IMR-90 (cell line): ENCODE measurements around the gene FNBP1. TPM values are rescaled to one million over a fixed set of nuclear protein-coding genes. Genes with fewer than 3 reads are reported as not detected.

Source experiments
- ATAC-seq: fragments of 200-7000 bp; cut with Tn5 transposase; 2 replicates; pipeline ENCODE4 v1.9.1; 2020; ENCODE audit warnings: low read depth, mild to moderate bottlenecking, moderate library complexity
- BruUV-seq: library from RNA; stranded (reverse); fragments of 400-500 nt; replicated peaks from 2 replicates; lab custom pipeline; 2021; lab: Mats Ljungman, UMichigan
- CTCF ChIA-PET: fragments of 300-600 bp; formaldehyde crosslinking; extraction: SDS; loops from one replicate; lab custom pipeline; 2021; ENCODE audit warnings: antibody characterized with exemption; lab: Yijun Ruan, JAX
- POLR2A ChIA-PET: fragments of 300-600 bp; sonication (Branson Sonifier 250); formaldehyde crosslinking; loops from one replicate; lab custom pipeline; 2022; ENCODE audit warnings: antibody characterized with exemption; ENCODE audit not compliant: unreplicated experiment; lab: Charles Lee
- DNase-seq: peaks from one replicate; pipeline ENCODE4 v3.0.0; 2013
- H2AFZ ChIP-seq: replicated peaks from 2 replicates; pipeline ENCODE3; 2013; ENCODE audit warnings: low read length, mild to moderate bottlenecking; ENCODE audit not compliant: poor library complexity
- H2AK5ac ChIP-seq: 2 replicates; pipeline ENCODE4 v1.6.1; 2013; ENCODE audit warnings: low read depth, low read length, inconsistent platforms
- H2AK9ac ChIP-seq: replicated peaks from 2 replicates; pipeline ENCODE3; 2013; ENCODE audit warnings: mild to moderate bottlenecking, low read depth, low read length, moderate library complexity; ENCODE audit not compliant: poor library complexity
- H2BK120ac ChIP-seq: 2 replicates; pipeline ENCODE4 v1.6.1; 2013; ENCODE audit warnings: low read depth, low read length, inconsistent platforms
- H2BK15ac ChIP-seq: 3 replicates; pipeline ENCODE4 v1.6.1; 2013; ENCODE audit warnings: low read depth, low read length, inconsistent platforms
- H2BK20ac ChIP-seq: 2 replicates; pipeline ENCODE4 v1.6.1; 2013; ENCODE audit warnings: low read depth, mild to moderate bottlenecking, inconsistent platforms, low read length, moderate library complexity
- H2BK5ac ChIP-seq: 2 replicates; pipeline ENCODE4 v1.6.1; 2013; ENCODE audit warnings: mild to moderate bottlenecking, low read depth, low read length, inconsistent platforms; ENCODE audit not compliant: poor library complexity, severe bottlenecking
- H3K14ac ChIP-seq: replicated peaks from 2 replicates; pipeline ENCODE4 v1.6.1; 2013; ENCODE audit warnings: low read depth, low read length, inconsistent platforms
- H3K18ac ChIP-seq: 2 replicates; pipeline ENCODE4 v1.6.1; 2013; ENCODE audit warnings: low read depth, low read length, control low read depth
- H3K23ac ChIP-seq: 2 replicates; pipeline ENCODE4 v1.6.1; 2013; ENCODE audit warnings: low read depth, low read length, inconsistent platforms
- H3K27ac ChIP-seq: 2 replicates; pipeline ENCODE4 v1.5.1; 2013; ENCODE audit warnings: mild to moderate bottlenecking, control low read depth, low read length; ENCODE audit not compliant: insufficient read depth
- H3K27me3 ChIP-seq: 2 replicates; pipeline ENCODE4 v1.6.1; 2013; ENCODE audit warnings: low read length; ENCODE audit not compliant: control insufficient read depth, insufficient read depth
- H3K36me3 ChIP-seq: 2 replicates; pipeline ENCODE4 v1.6.1; 2013; ENCODE audit warnings: low read length, mixed read lengths; ENCODE audit not compliant: control insufficient read depth, insufficient read depth
- H3K4ac ChIP-seq: 2 replicates; pipeline ENCODE4 v1.6.1; 2013; ENCODE audit warnings: low read depth, low read length, inconsistent platforms
- H3K4me1 ChIP-seq: 2 replicates; pipeline ENCODE4 v1.6.1; 2013; ENCODE audit warnings: low read length, mixed read lengths; ENCODE audit not compliant: control insufficient read depth, insufficient read depth
- H3K4me2 ChIP-seq: 2 replicates; pipeline ENCODE4 v1.6.1; 2013; ENCODE audit warnings: low read depth, mild to moderate bottlenecking, control low read depth, low read length, moderate library complexity
- H3K4me3 ChIP-seq: 2 replicates; pipeline ENCODE4 v1.5.1; 2013; ENCODE audit warnings: low read depth, mild to moderate bottlenecking, control low read depth, low read length, moderate library complexity; ENCODE audit not compliant: insufficient read depth
- H3K56ac ChIP-seq: 2 replicates; pipeline ENCODE4 v1.6.1; 2013; ENCODE audit warnings: low read length, inconsistent platforms; ENCODE audit not compliant: insufficient read depth; ENCODE audit errors: extremely low read depth
- H3K79me1 ChIP-seq, 2 experiments: 2 replicates each; pipeline ENCODE4 v1.6.1; 2013; ENCODE audit warnings: low read length in 2 of 2, inconsistent platforms in 1 of 2, low read depth in 1 of 2
- H3K9ac ChIP-seq: 2 replicates; pipeline ENCODE4 v1.6.1; 2013; ENCODE audit warnings: low read depth, low read length, control low read depth
- H3K9me1 ChIP-seq: 2 replicates; pipeline ENCODE4 v1.6.1; 2013; ENCODE audit warnings: low read length, inconsistent platforms; ENCODE audit not compliant: insufficient read depth
- H3K9me3 ChIP-seq: 2 replicates; pipeline ENCODE4 v1.6.1; 2013; ENCODE audit warnings: low read length; ENCODE audit not compliant: control insufficient read depth, insufficient read depth
- H4K20me1 ChIP-seq: 2 replicates; pipeline ENCODE4 v1.6.1; 2013; ENCODE audit warnings: low read length, inconsistent platforms; ENCODE audit not compliant: insufficient read depth
- H4K5ac ChIP-seq: 2 replicates; pipeline ENCODE4 v1.6.1; 2013; ENCODE audit warnings: mild to moderate bottlenecking, low read depth, low read length, control low read depth
- H4K8ac ChIP-seq, 2 experiments: 2 replicates each; pipeline ENCODE4 v1.6.1; 2013; ENCODE audit warnings: low read depth in 2 of 2, low read length in 2 of 2, control low read depth in 1 of 2, inconsistent platforms in 1 of 2
- H4K91ac ChIP-seq: 2 replicates; pipeline ENCODE4 v1.6.1; 2013; ENCODE audit warnings: low read depth, low read length, inconsistent platforms; ENCODE audit not compliant: insufficient read depth
- BHLHE40 ChIP-seq: fragments of 150-350 bp; IDR thresholded peaks from 2 replicates; pipeline ENCODE4 v1.6.1; 2016; ENCODE audit warnings: mild to moderate bottlenecking, low read depth, low read length
- CEBPB ChIP-seq: IDR thresholded peaks from 2 replicates; pipeline ENCODE4 v1.6.1; 2012; ENCODE audit warnings: low read depth, low read length, improper control_type of control experiment
- CHD1 ChIP-seq: IDR thresholded peaks from 2 replicates; pipeline ENCODE4 v1.6.1; 2012; ENCODE audit warnings: low read depth, low read length, improper control_type of control experiment
- ELK1 ChIP-seq: fragments of 150-350 bp; IDR thresholded peaks from 2 replicates; pipeline ENCODE4 v1.6.1; 2016; ENCODE audit warnings: low read depth, mild to moderate bottlenecking, low read length, moderate library complexity, borderline replicate concordance
- FOS ChIP-seq: fragments of 150-350 bp; IDR thresholded peaks from 2 replicates; pipeline ENCODE4 v1.6.1; 2016; ENCODE audit warnings: low read depth, low read length
- MAFK ChIP-seq: IDR thresholded peaks from 2 replicates; pipeline ENCODE4 v1.6.1; 2012; ENCODE audit warnings: low read depth, low read length, improper control_type of control experiment
- MAZ ChIP-seq: IDR thresholded peaks from 2 replicates; pipeline ENCODE4 v1.6.1; 2012; ENCODE audit warnings: low read depth, mild to moderate bottlenecking, low read length, improper control_type of control experiment, moderate library complexity, borderline replicate concordance
- MXI1 ChIP-seq: IDR thresholded peaks from 2 replicates; pipeline ENCODE4 v1.6.1; 2012; ENCODE audit warnings: low read depth, mild to moderate bottlenecking, low read length, moderate library complexity, borderline replicate concordance
- NFE2L2 ChIP-seq: fragments of 150-350 bp; IDR thresholded peaks from 2 replicates; pipeline ENCODE4 v1.6.1; 2016; ENCODE audit warnings: low read depth, mild to moderate bottlenecking, low read length
- POLR2A ChIP-seq: IDR thresholded peaks from 2 replicates; pipeline ENCODE4 v1.6.1; 2012; ENCODE audit warnings: mild to moderate bottlenecking, low read depth, low read length
- RAD21 ChIP-seq: IDR thresholded peaks from 2 replicates; pipeline ENCODE4 v1.6.1; 2012; ENCODE audit warnings: low read length, improper control_type of control experiment
- RCOR1 ChIP-seq: IDR thresholded peaks from 2 replicates; pipeline ENCODE4 v1.6.1; 2012; ENCODE audit warnings: mild to moderate bottlenecking, low read length, improper control_type of control experiment; ENCODE audit not compliant: insufficient replicate concordance
- RFX5 ChIP-seq: IDR thresholded peaks from 2 replicates; pipeline ENCODE4 v1.8.0; 2012; ENCODE audit warnings: low read depth, mild to moderate bottlenecking, low read length, moderate library complexity
- SMC3 ChIP-seq: fragments of 150-350 bp; IDR thresholded peaks from 2 replicates; pipeline ENCODE4 v1.6.1; 2016; ENCODE audit warnings: low read depth, mild to moderate bottlenecking, antibody characterized with exemption, low read length, moderate library complexity
- WGBS, 2 experiments: methylation state at CpG; one replicate each; pipeline versions ENCODE4 v1.1.5 to v1.1.7; 2013; ENCODE audit warnings: missing lambda C conversion rate in 2 of 2; ENCODE audit not compliant: insufficient read length in 1 of 2; ENCODE audit errors: extremely low coverage in 2 of 2; 5-methylcytosine and 5-hydroxymethylcytosine counted together
- dilution Hi-C: fragments of 300-500 bp; cut with HindIII; formaldehyde crosslinking; loops from one replicate; pipeline ENCODE4 v1.14.3; 2018; ENCODE audit warnings: low sequenced_read_pairs; ENCODE audit not compliant: unreplicated experiment
- in situ Hi-C: fragments of 300-500 bp; cut with MboI; formaldehyde crosslinking; loops from 3 replicates; pipeline ENCODE4 v1.14.3; 2019; ENCODE audit warnings: low sequenced_read_pairs, inconsistent platforms, mixed read lengths
- intact Hi-C: fragments of 100-400 bp; cut with micrococcal nuclease; formaldehyde crosslinking; loops from 2 replicates; pipeline ENCODE4 v1.10.0; 2022
- polyA plus RNA-seq, 3 experiments: library from polyadenylated mRNA; depleted of rRNA; stranded (reverse); fragments of >200 nt; gene quantifications; 2 replicates each; pipeline ENCODE4 v1.2.3, GENCODE V29; 2012; ENCODE audit warnings: low replicate concordance in 1 of 3
- total RNA-seq: library from RNA; depleted of rRNA; stranded (reverse); fragments of >200 nt; gene quantifications from 2 replicates; pipeline ENCODE4 v1.2.3, GENCODE V29; 2012
- TF ChIP-seq, protein P1 (sequence below): conservative IDR thresholded peaks from 2 replicates; pipeline ENCODE4 v1.5.1; 2012; ENCODE audit warnings: mild to moderate bottlenecking, low read depth, low read length, improper control_type of control experiment

The FNBP1 gene
- total and polyA plus RNA-seq, 2 of the 4 experiments (the other 2 are of a cell fraction): 10.3 to 15.4 TPM

DNA sequence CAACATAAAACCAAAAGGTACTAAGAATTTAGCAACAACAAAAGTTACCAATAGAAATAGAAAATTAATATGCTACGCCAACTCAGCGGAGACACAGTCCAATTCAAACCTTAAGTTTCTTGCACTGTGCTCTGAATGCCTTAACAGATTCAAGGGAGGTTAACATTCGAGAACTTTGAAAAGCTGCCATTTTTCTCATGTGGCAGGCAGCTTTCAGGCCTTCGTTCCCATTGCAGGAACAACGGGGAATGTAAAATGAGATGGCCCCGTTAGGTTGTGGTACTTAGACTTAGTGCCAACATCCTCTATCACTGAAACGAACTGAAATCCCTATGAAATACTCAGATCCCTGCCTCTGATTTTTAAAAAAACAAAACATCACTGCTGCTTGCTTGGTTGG is 22.4 kb downstream of the FNBP1 start:
- Histone ChIP-seq H3K23ac (no peak overlapping the region), H3K9me1 (peaks cover 6% of the 10 kb centered on the region), H2BK20ac (no peak overlapping the region), H3K4me3 (no peak overlapping the region), H3K27ac (no peak overlapping the region), H3K4ac (no peak overlapping the region), H2BK15ac (no peak overlapping the region), H3K4me2 (no peak overlapping the region), H3K14ac (0 out of 2 replicates have a peak overlapping the region, but pooled peaks have one; percentile 9), H4K91ac (no peak overlapping the region), H2AK9ac (no peak overlapping the region), H2BK5ac (no peak overlapping the region), H2AK5ac (no peak overlapping the region), H3K4me1 (peaks cover 6% of the 10 kb centered on the region), H3K9me3 (peaks cover 2% of the 10 kb centered on the region; the same call in 1 of the 2 replicates), H2BK120ac (no peak overlapping the region), H2AFZ (no peak overlapping the region), H3K9ac (no peak overlapping the region), H3K18ac (no peak overlapping the region), H3K79me1 (peaks cover 19 to 38% of the 10 kb centered on the region in 2 experiments), H4K20me1 (peaks cover 55% of the 10 kb centered on the region), H3K27me3 (0 out of 2 replicates have a peak, but pooled peaks cover 2% of the 10 kb centered on the region), H3K56ac (no peak overlapping the region), H4K8ac (no peak overlapping the region), H4K5ac (no peak overlapping the region), H3K36me3 (no peaks in the 10 kb centered on the region)
- intact Hi-C loops: no loop called here
- no CpG with 5 or more reads among the region's 7 CpGs for WGBS, 2 experiments
- DNase-seq (no peak), ATAC-seq (no peak)
- in situ Hi-C loops: no loop called here
- ChIA-PET POLR2A (no interaction called here), CTCF (interaction anchor here (1.3 kb wide), 1 partner anchor 11 kb away, joined by 3 read pairs; no protein-coding TSS in a partner anchor)
- BruUV-seq: no TSS peak
- dilution Hi-C loops: no loop called here
- TF ChIP-seq RFX5 (no peak), ELK1 (no peak), BHLHE40 (no peak), RCOR1 (no peak), MXI1 (no peak), NFE2L2 (no peak), MAZ (no peak), CEBPB (no peak), RAD21 (no peak), SMC3 (no peak), POLR2A (no peak), MAFK (no peak), CHD1 (no peak), FOS (no peak)
- TF ChIP-seq, protein P1, sequence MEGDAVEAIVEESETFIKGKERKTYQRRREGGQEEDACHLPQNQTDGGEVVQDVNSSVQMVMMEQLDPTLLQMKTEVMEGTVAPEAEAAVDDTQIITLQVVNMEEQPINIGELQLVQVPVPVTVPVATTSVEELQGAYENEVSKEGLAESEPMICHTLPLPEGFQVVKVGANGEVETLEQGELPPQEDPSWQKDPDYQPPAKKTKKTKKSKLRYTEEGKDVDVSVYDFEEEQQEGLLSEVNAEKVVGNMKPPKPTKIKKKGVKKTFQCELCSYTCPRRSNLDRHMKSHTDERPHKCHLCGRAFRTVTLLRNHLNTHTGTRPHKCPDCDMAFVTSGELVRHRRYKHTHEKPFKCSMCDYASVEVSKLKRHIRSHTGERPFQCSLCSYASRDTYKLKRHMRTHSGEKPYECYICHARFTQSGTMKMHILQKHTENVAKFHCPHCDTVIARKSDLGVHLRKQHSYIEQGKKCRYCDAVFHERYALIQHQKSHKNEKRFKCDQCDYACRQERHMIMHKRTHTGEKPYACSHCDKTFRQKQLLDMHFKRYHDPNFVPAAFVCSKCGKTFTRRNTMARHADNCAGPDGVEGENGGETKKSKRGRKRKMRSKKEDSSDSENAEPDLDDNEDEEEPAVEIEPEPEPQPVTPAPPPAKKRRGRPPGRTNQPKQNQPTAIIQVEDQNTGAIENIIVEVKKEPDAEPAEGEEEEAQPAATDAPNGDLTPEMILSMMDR: no peak
